HepG2 (cell line): ENCODE data around the gene ALG8. TPM values are rescaled to one million over a fixed set of nuclear protein-coding genes. Genes with fewer than 3 reads are reported as not detected.

Experiments used
- ASH2L ChIP-seq: fragments of 300-600, 200-600 bp; sonication (generic); IDR thresholded peaks from 2 replicates; pipeline ENCODE4 v1.7.0; 2017; ENCODE audit warnings: low read depth, mild to moderate bottlenecking, moderate library complexity, mixed read lengths, low read length; ENCODE audit not compliant: insufficient read length
- CEBPB ChIP-seq: IDR thresholded peaks from 2 replicates; pipeline ENCODE4 v1.6.1; 2011; ENCODE audit warnings: low read depth, low read length, improper control_type of control experiment, borderline replicate concordance
- GATAD2A ChIP-seq: IDR thresholded peaks from 2 replicates; pipeline ENCODE4 v1.6.1; 2016
- HMGA1 ChIP-seq: sonication (generic); formaldehyde crosslinking; conservative IDR thresholded peaks from 2 replicates; pipeline ENCODE4 v1.4.0; 2020; ENCODE audit warnings: missing genetic modification reagents
- HNRNPLL ChIP-seq: fragments of 200-400 bp; formaldehyde crosslinking; IDR thresholded peaks from 2 replicates; pipeline ENCODE4 v1.6.1; 2017; ENCODE audit warnings: mild to moderate bottlenecking, low read depth, low read length; ENCODE audit not compliant: poor library complexity, severe bottlenecking
- MTF1 ChIP-seq: sonication (generic); formaldehyde crosslinking; IDR thresholded peaks from 2 replicates; pipeline ENCODE4 v1.5.0; 2020; ENCODE audit warnings: missing genetic modification reagents
- NR2F2 ChIP-seq: IDR thresholded peaks from 2 replicates; pipeline ENCODE4 v1.6.1; 2012; ENCODE audit warnings: low read depth, inconsistent platforms, borderline replicate concordance
- PHF8 ChIP-seq: sonication (generic); formaldehyde crosslinking; IDR thresholded peaks from 2 replicates; pipeline ENCODE4 v1.5.0; 2020; ENCODE audit warnings: missing genetic modification reagents
- RBM22 ChIP-seq: fragments of 200-400 bp; formaldehyde crosslinking; optimal IDR thresholded peaks from 2 replicates; pipeline ENCODE3; 2017; ENCODE audit warnings: mild to moderate bottlenecking, low read length, moderate library complexity
- RFX3 ChIP-seq: IDR thresholded peaks from 2 replicates; pipeline ENCODE4 v1.6.1; 2016; ENCODE audit warnings: missing biosample characterization, missing genetic modification reagents
- SMAD3 ChIP-seq: sonication (generic); formaldehyde crosslinking; IDR thresholded peaks from 2 replicates; pipeline ENCODE4 v1.4.0; 2020; ENCODE audit warnings: missing genetic modification reagents
- SOX6 ChIP-seq, 2 experiments: fragments of 450-650 bp in 1 of 2; sonication (generic) in 1 of 2; formaldehyde crosslinking in 1 of 2; IDR thresholded peaks; 2 replicates each; pipeline versions ENCODE4 v1.4.0 to v1.6.1; 2017 to 2020; ENCODE audit warnings: antibody characterized with exemption in 1 of 2, mild to moderate bottlenecking in 1 of 2, missing genetic modification reagents in 1 of 2
- SUZ12 ChIP-seq: fragments of 150-350 bp; IDR thresholded peaks from 2 replicates; pipeline ENCODE4 v1.6.1; 2014; ENCODE audit warnings: low read depth, low read length
- TBX2 ChIP-seq: sonication (generic); formaldehyde crosslinking; IDR thresholded peaks from 2 replicates; pipeline ENCODE4 v1.5.0; 2020; ENCODE audit warnings: missing genetic modification reagents, mild to moderate bottlenecking, borderline replicate concordance
- ZFP41 ChIP-seq: sonication (generic); formaldehyde crosslinking; IDR thresholded peaks from 2 replicates; pipeline ENCODE4 v1.4.0; 2020; ENCODE audit warnings: mild to moderate bottlenecking, missing genetic modification reagents, borderline replicate concordance
- ZNF138 ChIP-seq: sonication (generic); formaldehyde crosslinking; IDR thresholded peaks from 2 replicates; pipeline ENCODE4 v1.5.0; 2020; ENCODE audit warnings: mild to moderate bottlenecking, low read depth, missing genetic modification reagents
- ZNF432 ChIP-seq: sonication (generic); formaldehyde crosslinking; IDR thresholded peaks from 2 replicates; pipeline ENCODE4 v1.5.0; 2020; ENCODE audit warnings: missing genetic modification reagents, mild to moderate bottlenecking, borderline replicate concordance
- ZNF598 ChIP-seq: sonication (generic); formaldehyde crosslinking; IDR thresholded peaks from 2 replicates; pipeline ENCODE4 v1.5.1; 2020; ENCODE audit warnings: mild to moderate bottlenecking, missing genetic modification reagents, borderline replicate concordance
- ZNF614 ChIP-seq: IDR thresholded peaks from 2 replicates; pipeline ENCODE4 v1.6.1; 2018; ENCODE audit warnings: missing biosample characterization, missing genetic modification reagents, inconsistent platforms, borderline replicate concordance
- polyA plus RNA-seq, 8 experiments: library from polyadenylated mRNA; depleted of rRNA in 3 of 8; stranded (reverse) in 7 of 8; unstranded in 1 of 8; fragments of >200 nt; fragmentation: Illumina TruSeq in 4 of 8; extraction: Trizol in 4 of 8; gene quantifications; 2 replicates each; pipeline versions ENCODE4 v1.2.1 to v1.2.3, GENCODE V29; 2011 to 2016; ENCODE audit warnings: low read depth in 4 of 8, missing spikeins in 1 of 8, mixed read lengths in 1 of 8; ENCODE audit not compliant: insufficient read depth in 1 of 8
- total RNA-seq, 5 experiments: library from RNA; depleted of rRNA; stranded (reverse); fragments of >200 nt; fragmentation: Illumina TruSeq; extraction: Trizol; gene quantifications; 2 replicates each; pipeline ENCODE4 v1.2.3, GENCODE V29; 2016; ENCODE audit warnings: low read depth in 1 of 5
- TF ChIP-seq, protein P1 (sequence below): IDR thresholded peaks from 2 replicates; pipeline ENCODE4 v1.6.1; 2016; ENCODE audit warnings: low read depth, control low read depth
- TF ChIP-seq, protein P2 (sequence below): sonication (generic); formaldehyde crosslinking; IDR thresholded peaks from 2 replicates; pipeline ENCODE4 v1.4.0; 2020; ENCODE audit warnings: mild to moderate bottlenecking, missing genetic modification reagents, borderline replicate concordance
- TF ChIP-seq, protein P3 (sequence below): sonication (generic); formaldehyde crosslinking; IDR thresholded peaks from 2 replicates; pipeline ENCODE4 v1.5.1; 2020; ENCODE audit warnings: missing genetic modification reagents, mild to moderate bottlenecking, borderline replicate concordance

Gene ALG8
- total and polyA plus RNA-seq, 2 of the 13 experiments (the other 11 are each of a cell fraction or from before 2014, with no cell fraction given) = 75.8 to 88.0 TPM

DNA sequence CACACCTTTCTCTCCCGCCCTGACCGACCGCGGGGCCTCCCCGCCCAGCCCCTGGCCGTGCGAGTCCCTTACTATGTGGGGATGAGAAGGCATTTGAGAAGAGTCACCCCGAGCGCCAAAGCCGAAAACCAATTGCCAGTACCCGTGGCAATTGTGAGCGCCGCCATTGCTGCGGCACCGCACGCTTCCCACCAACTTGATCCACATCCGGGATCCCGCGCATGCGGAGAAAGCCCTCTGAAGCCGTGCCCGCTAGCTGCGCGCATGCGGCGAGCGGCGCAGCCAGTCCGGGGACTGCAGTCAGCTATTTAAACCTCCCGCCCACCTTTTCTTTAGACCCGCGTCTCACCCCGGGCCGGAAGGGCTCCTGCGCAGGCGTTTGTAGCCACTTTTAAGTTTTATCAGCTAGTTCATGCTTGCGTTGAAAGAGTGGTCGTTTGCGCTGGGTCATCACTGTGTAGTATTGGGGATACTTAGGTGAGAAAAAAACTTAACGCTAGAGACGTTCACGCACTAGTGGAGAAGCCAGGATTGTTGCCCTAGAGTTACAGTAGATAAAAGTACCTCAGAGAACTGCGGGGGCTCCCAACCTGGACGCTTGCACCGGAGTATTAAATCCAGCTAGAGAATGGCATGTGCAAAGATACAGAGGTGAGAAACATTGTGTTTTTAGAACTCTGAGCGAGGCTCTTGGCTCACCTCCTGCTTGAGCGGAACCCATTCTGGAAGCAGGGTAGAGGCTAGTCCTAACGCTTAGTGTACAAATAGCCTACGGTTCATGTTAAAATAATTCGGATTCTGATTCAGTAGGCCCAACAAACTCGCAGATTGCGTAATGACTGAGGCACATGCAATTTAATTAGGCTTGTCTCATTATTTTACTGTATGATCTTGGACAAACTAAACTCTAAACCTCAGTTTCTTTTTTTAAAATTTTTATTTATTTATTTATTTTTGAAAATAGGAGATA is at the start of gene ALG8 (continued):
- TF ChIP-seq MTF1 (CRISPR knock-in tag) (peak; percentile 81; the same call in 1 of the 2 replicates), CEBPB (peak; percentile 88), ZFP41 (CRISPR knock-in tag) (peak; percentile 63; the same call in 1 of the 2 replicates), ZNF598 (CRISPR knock-in tag) (peak; percentile 93), NR2F2 (0 out of 2 replicates have a peak, but pooled peaks have one; percentile 14), HNRNPLL (peak; percentile 92), RBM22 (no peak), ASH2L (peak; percentile 87), RFX3 (CRISPR knock-in tag) (no peak), TBX2 (0 out of 2 replicates have a peak, but pooled peaks have one; percentile 36), HMGA1 (no peak), SMAD3 (CRISPR knock-in tag) (peak; percentile 81; the same call in 1 of the 2 replicates), SOX6 (IDR thresholded peaks at IDR 0.05) (no peak), SOX6 (CRISPR knock-in tag; IDR thresholded peaks at IDR 0.05) (peak; percentile 43; the same call in 1 of the 2 replicates), PHF8 (CRISPR knock-in tag) (peak; percentile 79), ZNF432 (no peak), ZNF614 (CRISPR knock-in tag) (no peak), ZNF138 (CRISPR knock-in tag) (no peak; the same call in 1 of the 2 replicates), GATAD2A (peak; percentile 64), SUZ12 (no peak)
- TF ChIP-seq, protein P1, sequence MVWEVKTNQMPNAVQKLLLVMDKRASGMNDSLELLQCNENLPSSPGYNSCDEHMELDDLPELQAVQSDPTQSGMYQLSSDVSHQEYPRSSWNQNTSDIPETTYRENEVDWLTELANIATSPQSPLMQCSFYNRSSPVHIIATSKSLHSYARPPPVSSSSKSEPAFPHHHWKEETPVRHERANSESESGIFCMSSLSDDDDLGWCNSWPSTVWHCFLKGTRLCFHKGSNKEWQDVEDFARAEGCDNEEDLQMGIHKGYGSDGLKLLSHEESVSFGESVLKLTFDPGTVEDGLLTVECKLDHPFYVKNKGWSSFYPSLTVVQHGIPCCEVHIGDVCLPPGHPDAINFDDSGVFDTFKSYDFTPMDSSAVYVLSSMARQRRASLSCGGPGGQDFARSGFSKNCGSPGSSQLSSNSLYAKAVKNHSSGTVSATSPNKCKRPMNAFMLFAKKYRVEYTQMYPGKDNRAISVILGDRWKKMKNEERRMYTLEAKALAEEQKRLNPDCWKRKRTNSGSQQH (CRISPR knock-in tag) = 0 out of 2 replicates have a peak, but pooled peaks have one; percentile 25
- TF ChIP-seq, protein P2, sequence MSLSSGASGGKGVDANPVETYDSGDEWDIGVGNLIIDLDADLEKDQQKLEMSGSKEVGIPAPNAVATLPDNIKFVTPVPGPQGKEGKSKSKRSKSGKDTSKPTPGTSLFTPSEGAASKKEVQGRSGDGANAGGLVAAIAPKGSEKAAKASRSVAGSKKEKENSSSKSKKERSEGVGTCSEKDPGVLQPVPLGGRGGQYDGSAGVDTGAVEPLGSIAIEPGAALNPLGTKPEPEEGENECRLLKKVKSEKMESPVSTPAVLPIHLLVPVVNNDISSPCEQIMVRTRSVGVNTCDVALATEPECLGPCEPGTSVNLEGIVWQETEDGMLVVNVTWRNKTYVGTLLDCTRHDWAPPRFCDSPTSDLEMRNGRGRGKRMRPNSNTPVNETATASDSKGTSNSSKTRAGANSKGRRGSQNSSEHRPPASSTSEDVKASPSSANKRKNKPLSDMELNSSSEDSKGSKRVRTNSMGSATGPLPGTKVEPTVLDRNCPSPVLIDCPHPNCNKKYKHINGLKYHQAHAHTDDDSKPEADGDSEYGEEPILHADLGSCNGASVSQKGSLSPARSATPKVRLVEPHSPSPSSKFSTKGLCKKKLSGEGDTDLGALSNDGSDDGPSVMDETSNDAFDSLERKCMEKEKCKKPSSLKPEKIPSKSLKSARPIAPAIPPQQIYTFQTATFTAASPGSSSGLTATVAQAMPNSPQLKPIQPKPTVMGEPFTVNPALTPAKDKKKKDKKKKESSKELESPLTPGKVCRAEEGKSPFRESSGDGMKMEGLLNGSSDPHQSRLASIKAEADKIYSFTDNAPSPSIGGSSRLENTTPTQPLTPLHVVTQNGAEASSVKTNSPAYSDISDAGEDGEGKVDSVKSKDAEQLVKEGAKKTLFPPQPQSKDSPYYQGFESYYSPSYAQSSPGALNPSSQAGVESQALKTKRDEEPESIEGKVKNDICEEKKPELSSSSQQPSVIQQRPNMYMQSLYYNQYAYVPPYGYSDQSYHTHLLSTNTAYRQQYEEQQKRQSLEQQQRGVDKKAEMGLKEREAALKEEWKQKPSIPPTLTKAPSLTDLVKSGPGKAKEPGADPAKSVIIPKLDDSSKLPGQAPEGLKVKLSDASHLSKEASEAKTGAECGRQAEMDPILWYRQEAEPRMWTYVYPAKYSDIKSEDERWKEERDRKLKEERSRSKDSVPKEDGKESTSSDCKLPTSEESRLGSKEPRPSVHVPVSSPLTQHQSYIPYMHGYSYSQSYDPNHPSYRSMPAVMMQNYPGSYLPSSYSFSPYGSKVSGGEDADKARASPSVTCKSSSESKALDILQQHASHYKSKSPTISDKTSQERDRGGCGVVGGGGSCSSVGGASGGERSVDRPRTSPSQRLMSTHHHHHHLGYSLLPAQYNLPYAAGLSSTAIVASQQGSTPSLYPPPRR = no peak; the same call in 1 of the 2 replicates
- TF ChIP-seq, protein P3, sequence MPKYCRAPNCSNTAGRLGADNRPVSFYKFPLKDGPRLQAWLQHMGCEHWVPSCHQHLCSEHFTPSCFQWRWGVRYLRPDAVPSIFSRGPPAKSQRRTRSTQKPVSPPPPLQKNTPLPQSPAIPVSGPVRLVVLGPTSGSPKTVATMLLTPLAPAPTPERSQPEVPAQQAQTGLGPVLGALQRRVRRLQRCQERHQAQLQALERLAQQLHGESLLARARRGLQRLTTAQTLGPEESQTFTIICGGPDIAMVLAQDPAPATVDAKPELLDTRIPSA (CRISPR knock-in tag) = no peak
